Mesothelial cell of epicardium (in vitro differentiated cells): ENCODE results near the gene KIAA1328. TPM values are rescaled to one million over a fixed set of nuclear protein-coding genes. Genes with fewer than 3 reads are reported as not detected.

Experiments
- DNase-seq, 2 experiments: peaks; one replicate each; pipeline ENCODE4 v3.0.0; 2021; ENCODE audit warnings: low spot score in 2 of 2; ENCODE audit not compliant: unreplicated experiment in 2 of 2
- H3K27ac Mint-ChIP-seq: 2 replicates; pipeline ENCODE4 v1.8.0; 2021; ENCODE audit warnings: mixed read lengths
- H3K27me3 Mint-ChIP-seq: 2 replicates; pipeline ENCODE4 v1.8.0; 2021; ENCODE audit warnings: low read depth, mixed read lengths
- H3K36me3 Mint-ChIP-seq: 2 replicates; pipeline ENCODE4 v1.8.0; 2021; ENCODE audit warnings: mixed read lengths
- H3K4me1 Mint-ChIP-seq: 2 replicates; pipeline ENCODE4 v1.8.0; 2021; ENCODE audit warnings: mixed read lengths
- H3K4me3 Mint-ChIP-seq: 2 replicates; pipeline ENCODE4 v1.8.0; 2021; ENCODE audit warnings: mild to moderate bottlenecking, moderate library complexity, mixed read lengths
- H3K9me3 Mint-ChIP-seq: 2 replicates; pipeline ENCODE4 v1.8.0; 2021; ENCODE audit warnings: mixed read lengths
- total RNA-seq: library from RNA; stranded (reverse); gene quantifications from 3 replicates; pipeline ENCODE4 v1.2.1, GENCODE V29; 2021
- TF ChIP-seq, protein P1 (sequence below): fragments of 200-600 bp; sonication (generic); IDR thresholded peaks from one replicate; pipeline ENCODE4 v1.5.0; 2021; ENCODE audit warnings: antibody characterized with exemption; ENCODE audit not compliant: unreplicated experiment

The KIAA1328 gene
- total RNA-seq, 1 donor from 2014 or later = 20.8 TPM

- H3K36me3 Mint-ChIP-seq = peaks cover 3% of the 10 kb centered on the region
- no peak overlapping the region for H3K4me3 Mint-ChIP-seq
- no peaks in the 10 kb centered on the region for H3K27me3 Mint-ChIP-seq
- H3K27ac Mint-ChIP-seq = no peak overlapping the region
- DNase-seq = no peak
- H3K4me1 Mint-ChIP-seq = peaks cover 14% of the 10 kb centered on the region
- TF ChIP-seq, protein P1, sequence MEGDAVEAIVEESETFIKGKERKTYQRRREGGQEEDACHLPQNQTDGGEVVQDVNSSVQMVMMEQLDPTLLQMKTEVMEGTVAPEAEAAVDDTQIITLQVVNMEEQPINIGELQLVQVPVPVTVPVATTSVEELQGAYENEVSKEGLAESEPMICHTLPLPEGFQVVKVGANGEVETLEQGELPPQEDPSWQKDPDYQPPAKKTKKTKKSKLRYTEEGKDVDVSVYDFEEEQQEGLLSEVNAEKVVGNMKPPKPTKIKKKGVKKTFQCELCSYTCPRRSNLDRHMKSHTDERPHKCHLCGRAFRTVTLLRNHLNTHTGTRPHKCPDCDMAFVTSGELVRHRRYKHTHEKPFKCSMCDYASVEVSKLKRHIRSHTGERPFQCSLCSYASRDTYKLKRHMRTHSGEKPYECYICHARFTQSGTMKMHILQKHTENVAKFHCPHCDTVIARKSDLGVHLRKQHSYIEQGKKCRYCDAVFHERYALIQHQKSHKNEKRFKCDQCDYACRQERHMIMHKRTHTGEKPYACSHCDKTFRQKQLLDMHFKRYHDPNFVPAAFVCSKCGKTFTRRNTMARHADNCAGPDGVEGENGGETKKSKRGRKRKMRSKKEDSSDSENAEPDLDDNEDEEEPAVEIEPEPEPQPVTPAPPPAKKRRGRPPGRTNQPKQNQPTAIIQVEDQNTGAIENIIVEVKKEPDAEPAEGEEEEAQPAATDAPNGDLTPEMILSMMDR = no peak
- H3K9me3 Mint-ChIP-seq = peaks cover 4% of the 10 kb centered on the region
Measured at GRCh38 chr18:36950960-36951359, 122.0 kb downstream of the KIAA1328 start.

- Mint-ChIP-seq H3K27ac (no peak overlapping the region), H3K9me3 (peaks cover 4% of the 10 kb centered on the region), H3K4me1 (peaks cover 4% of the 10 kb centered on the region), H3K36me3 (no peaks in the 10 kb centered on the region), H3K27me3 (no peaks in the 10 kb centered on the region), H3K4me3 (no peak overlapping the region)
- TF ChIP-seq, protein P1 = no peak
- DNase-seq = no peak
Measured at GRCh38 chr18:36953047-36953446, 124.1 kb downstream of the KIAA1328 start.

- no peak overlapping the region for H3K4me3 Mint-ChIP-seq
- DNase-seq = no peak
Measured at GRCh38 chr18:36960038-36960437, 131.1 kb downstream of the KIAA1328 start.

DNA sequence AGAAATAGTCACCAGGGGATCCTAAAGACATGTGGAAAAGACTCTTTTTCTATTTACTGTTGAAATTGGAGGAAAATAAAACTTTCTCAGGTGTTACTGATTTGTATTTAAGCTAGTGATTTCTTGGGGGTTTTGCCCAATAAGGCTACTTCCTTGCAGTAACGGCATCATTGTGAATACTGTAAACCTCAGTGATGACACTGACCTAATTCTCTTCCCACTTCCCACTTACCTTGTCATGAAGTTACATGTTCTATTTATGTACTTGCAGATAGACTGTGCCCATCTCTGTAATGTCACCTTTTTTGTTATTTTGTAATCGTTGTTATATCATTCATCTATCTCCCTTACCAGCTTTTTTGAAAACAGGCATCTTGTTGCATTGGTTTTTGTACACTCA is 134.5 kb downstream of the KIAA1328 start:
- DNase-seq = no peak
- H3K4me1 Mint-ChIP-seq = no peaks in the 10 kb centered on the region
- no peaks in the 10 kb centered on the region for H3K27me3 Mint-ChIP-seq
- H3K27ac Mint-ChIP-seq = no peak overlapping the region
- no peak overlapping the region for H3K4me3 Mint-ChIP-seq
- H3K9me3 Mint-ChIP-seq = peaks cover 39% of the 10 kb centered on the region
- TF ChIP-seq, protein P1 = no peak
- peaks cover 44% of the 10 kb centered on the region for H3K36me3 Mint-ChIP-seq

More at GRCh38 chr18:36960038-36960437, 131.1 kb downstream of the KIAA1328 start:
- H3K36me3 Mint-ChIP-seq = peaks cover 25% of the 10 kb centered on the region
- TF ChIP-seq, protein P1 = no peak
- peaks cover 23% of the 10 kb centered on the region for H3K9me3 Mint-ChIP-seq
- no peak overlapping the region for H3K27ac Mint-ChIP-seq
- no peaks in the 10 kb centered on the region for H3K4me1 Mint-ChIP-seq
- H3K27me3 Mint-ChIP-seq = no peaks in the 10 kb centered on the region

- Mint-ChIP-seq H3K27ac (no peak overlapping the region), H3K36me3 (peaks cover 6% of the 10 kb centered on the region), H3K4me1 (no peaks in the 10 kb centered on the region), H3K4me3 (no peak overlapping the region), H3K9me3 (peaks cover 32% of the 10 kb centered on the region), H3K27me3 (no peaks in the 10 kb centered on the region)
- TF ChIP-seq, protein P1 = no peak
- no peak for DNase-seq
Measured at GRCh38 chr18:36974686-36975085, 145.8 kb downstream of the KIAA1328 start.

DNA sequence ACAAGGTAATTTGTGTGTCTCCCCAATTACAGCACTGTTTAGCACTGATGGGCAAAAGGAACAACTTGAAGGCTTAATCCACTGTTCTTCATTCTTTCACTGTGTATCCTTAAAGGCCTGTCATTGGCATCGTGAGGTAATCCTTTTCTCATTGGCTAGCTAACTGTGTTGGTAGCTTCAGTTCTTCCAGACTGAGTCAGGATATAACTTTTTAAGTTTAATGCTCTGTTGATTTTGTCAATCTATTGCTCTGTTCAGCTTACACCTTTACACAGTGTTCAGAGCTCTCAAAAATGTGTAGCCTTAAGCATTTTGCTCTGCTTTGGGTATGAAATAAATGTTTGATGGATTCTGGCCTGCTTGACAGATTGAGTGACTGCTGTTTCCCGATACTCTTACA is 148.2 kb downstream of the KIAA1328 start:
- TF ChIP-seq, protein P1 = no peak
- Mint-ChIP-seq H3K9me3 (peaks cover 10% of the 10 kb centered on the region), H3K4me1 (no peaks in the 10 kb centered on the region), H3K4me3 (no peak overlapping the region), H3K27ac (no peak overlapping the region), H3K27me3 (no peaks in the 10 kb centered on the region), H3K36me3 (peaks cover 6% of the 10 kb centered on the region)
- no peak for DNase-seq
